AG04449 (cell line): ENCODE data around the gene ZNF675.
"Not testable (repeated sequence)": the region's sequence is repeated elsewhere in the genome, so short reads cannot be mapped to it uniquely, and the experiment has no call there.

ENCODE experiments used
- CTCF ChIA-PET: fragments of 350-600 bp; formaldehyde crosslinking; extraction: SDS; loops from one replicate; lab custom pipeline; 2021; ENCODE audit warnings: antibody characterized with exemption; lab: Yijun Ruan, JAX
- POLR2A ChIA-PET: fragments of 400-600, 350-600 bp; formaldehyde crosslinking; extraction: SDS; loops from one replicate; lab custom pipeline; 2020; ENCODE audit warnings: antibody characterized with exemption, inconsistent platforms; lab: Yijun Ruan, JAX
- DNase-seq: peaks from one replicate; pipeline ENCODE4 v3.0.0-alpha.2; 2010; ENCODE audit warnings: low read depth, low spot score
- H3K4me3 ChIP-seq: 2 replicates; pipeline ENCODE4 v1.5.1; 2011; ENCODE audit warnings: low read depth, mild to moderate bottlenecking, control low read depth, low read length
- TF ChIP-seq, protein P1 (sequence below): IDR thresholded peaks from one replicate; pipeline ENCODE4 v1.5.1; 2011; ENCODE audit warnings: mild to moderate bottlenecking, moderate library complexity, low read length, control low read depth, inconsistent platforms; ENCODE audit not compliant: insufficient read depth; ENCODE audit errors: missing control alignments

Gene ZNF675

DNA sequence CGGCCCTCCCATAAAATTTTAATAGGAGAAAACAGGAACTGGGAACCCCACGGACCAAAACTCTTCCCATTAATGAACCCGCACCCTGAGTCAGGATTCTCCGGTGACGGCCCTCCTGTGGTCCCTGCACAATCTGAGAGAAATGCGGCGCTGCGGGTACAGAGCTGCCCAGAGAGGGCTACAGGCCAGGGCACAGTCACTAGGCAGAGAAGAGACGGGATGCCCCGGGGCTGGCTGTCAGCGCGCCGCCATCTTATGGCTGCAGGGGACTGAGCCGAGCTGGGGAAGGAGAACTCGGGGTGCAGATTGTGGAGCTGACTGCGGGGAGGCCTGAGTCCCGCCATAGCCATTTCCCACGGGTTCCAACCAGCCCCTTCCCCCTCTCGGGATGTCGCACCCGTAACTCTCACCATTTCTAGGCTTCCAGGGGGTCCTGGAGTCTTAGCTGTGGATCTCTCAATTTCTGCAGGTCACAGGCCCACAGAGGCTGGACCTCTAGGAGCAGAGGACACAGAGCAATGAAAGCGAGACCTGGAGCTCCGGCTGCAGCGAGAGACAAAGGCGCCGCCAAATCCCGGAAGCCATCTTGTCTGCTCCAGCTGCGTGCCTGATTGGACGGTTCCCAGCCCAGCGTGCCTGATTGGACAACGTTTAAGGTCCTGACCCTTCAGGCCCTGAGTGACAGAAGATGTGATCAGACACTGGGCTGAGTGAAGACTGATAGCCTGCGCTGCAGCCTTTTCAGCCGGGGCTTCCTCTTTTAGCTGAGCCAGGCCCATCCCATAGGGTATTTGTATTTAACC, at the start of gene ZNF675:
ZNF675 (minus strand) TSS at position 592 of the 803 bp plus-strand sequence; CDS start at position 413, 179 bp downstream.
- ChIA-PET POLR2A (interaction anchor here (0.6 kb wide), 1 partner anchor 106 kb away, joined by 3 read pairs; no protein-coding TSS in a partner anchor), CTCF (no interaction called here)
- peak; percentile 47 for DNase-seq
- TF ChIP-seq, protein P1, sequence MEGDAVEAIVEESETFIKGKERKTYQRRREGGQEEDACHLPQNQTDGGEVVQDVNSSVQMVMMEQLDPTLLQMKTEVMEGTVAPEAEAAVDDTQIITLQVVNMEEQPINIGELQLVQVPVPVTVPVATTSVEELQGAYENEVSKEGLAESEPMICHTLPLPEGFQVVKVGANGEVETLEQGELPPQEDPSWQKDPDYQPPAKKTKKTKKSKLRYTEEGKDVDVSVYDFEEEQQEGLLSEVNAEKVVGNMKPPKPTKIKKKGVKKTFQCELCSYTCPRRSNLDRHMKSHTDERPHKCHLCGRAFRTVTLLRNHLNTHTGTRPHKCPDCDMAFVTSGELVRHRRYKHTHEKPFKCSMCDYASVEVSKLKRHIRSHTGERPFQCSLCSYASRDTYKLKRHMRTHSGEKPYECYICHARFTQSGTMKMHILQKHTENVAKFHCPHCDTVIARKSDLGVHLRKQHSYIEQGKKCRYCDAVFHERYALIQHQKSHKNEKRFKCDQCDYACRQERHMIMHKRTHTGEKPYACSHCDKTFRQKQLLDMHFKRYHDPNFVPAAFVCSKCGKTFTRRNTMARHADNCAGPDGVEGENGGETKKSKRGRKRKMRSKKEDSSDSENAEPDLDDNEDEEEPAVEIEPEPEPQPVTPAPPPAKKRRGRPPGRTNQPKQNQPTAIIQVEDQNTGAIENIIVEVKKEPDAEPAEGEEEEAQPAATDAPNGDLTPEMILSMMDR, result peak; percentile 5
- peak within 1 kb of the TSS; percentile 83 for H3K4me3 ChIP-seq

DNA sequence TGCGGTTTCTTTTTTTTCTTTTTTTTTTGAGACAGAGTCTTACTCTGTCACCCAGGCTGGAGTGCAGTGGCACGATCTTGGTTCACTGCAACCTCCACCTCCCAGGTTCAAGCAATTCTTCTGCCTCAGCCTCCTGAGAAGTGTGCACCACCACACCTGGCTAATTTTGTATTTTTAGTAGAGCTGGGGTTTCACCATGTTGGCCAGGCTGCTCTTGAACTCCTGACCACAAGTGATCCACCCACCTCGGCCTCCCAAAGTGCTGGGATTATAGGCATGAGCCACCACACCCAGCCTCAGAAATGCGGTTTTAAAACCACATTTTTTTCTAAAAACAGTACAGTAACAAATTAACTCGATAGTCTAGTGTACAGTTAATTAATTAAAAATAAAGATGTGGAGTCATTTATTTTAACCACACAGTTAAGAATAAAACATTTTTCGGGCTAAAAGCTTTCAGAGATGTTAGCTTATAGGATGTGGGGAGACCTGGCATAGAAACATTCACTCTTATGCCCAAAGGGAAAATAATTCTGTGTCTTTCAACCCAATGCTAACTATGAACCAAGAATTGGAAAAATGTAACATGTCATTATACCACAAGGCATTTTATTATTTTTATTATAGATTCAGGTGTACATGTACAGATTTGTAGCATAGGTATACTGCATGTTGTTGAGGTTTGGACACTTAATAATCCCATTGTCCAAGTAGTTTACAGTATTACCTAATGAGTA, 43.9 kb upstream of the ZNF675 start:
- H3K4me3 ChIP-seq, DNase-seq, CTCF ChIA-PET, POLR2A ChIA-PET: not testable (repeated sequence)

GRCh38 chr19:23724161-23724560, 37.1 kb upstream of the ZNF675 start:
- H3K4me3 ChIP-seq, DNase-seq, POLR2A ChIA-PET, CTCF ChIA-PET: not testable (repeated sequence)

- H3K4me3 ChIP-seq, result no peak overlapping the region
- TF ChIP-seq, protein P1, result no peak
- CTCF ChIA-PET, result no interaction called here
- POLR2A ChIA-PET, result no interaction called here
- DNase-seq, result no peak
These were observed 31.8 kb upstream of the ZNF675 start for GRCh38 chr19:23718802-23719201.

GRCh38 chr19:23716792-23717191, 29.8 kb upstream of the ZNF675 start:
- DNase-seq, result no peak
- POLR2A ChIA-PET, result no interaction called here
- TF ChIP-seq, protein P1, result no peak
- H3K4me3 ChIP-seq, result no peak overlapping the region
- CTCF ChIA-PET, result no interaction called here

DNA sequence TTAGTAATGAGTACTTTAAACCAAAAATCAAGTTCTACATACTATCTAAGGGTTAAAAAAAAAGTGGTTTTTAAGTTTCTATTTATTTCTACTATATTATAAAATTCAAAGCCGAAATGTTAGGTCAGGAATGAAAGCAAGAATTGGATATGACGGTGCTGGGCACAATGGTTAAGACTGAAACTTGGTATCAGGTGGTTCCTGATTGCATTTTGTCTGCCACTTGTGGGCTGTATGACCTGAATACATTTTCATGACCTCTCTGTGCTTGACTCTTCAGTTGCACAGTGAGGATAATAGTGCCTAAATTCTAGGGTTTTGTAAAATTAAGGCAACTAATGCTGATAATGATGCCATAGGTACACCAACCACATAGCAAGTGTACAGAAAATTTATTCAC, 22.3 kb upstream of the ZNF675 start:
- TF ChIP-seq, protein P1, result no peak
- CTCF ChIA-PET, result no interaction called here
- no peak overlapping the region for H3K4me3 ChIP-seq
- DNase-seq, result no peak
- POLR2A ChIA-PET, result no interaction called here

DNA sequence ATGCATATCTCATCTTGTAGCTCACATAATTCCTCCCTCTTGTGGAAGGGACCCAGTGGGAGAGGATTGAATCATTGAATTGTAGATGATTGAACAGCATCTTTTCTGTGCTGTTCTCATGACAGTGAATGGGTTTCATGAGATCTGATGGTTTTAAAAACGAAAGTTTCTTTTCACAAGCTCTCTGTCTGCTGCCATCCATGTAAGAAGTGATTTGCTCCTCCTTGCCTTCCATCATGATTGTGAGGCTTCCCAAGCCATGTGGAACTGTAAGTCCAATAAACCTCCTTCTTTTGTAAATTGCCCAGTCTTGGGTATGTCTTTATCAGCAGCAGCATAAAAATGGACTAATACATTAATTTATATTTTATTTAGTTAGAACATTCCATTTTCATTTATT, 19.6 kb upstream of the ZNF675 start:
- H3K4me3 ChIP-seq, result no peak overlapping the region
- DNase-seq, result no peak
- POLR2A ChIA-PET, result no interaction called here
- CTCF ChIA-PET, result no interaction called here
- TF ChIP-seq, protein P1, result no peak
